HepG2 (cell line): ENCODE measurements around the gene KRT13. TPM values are rescaled to one million over a fixed set of nuclear protein-coding genes. Genes with fewer than 3 reads are reported as not detected.

Source experiments
- ATAC-seq: fragments of 200-7000 bp; cut with Tn5 transposase; 3 replicates; pipeline ENCODE4 v1.9.1; 2020; ENCODE audit warnings: mild to moderate bottlenecking, moderate library complexity
- BruUV-seq: library from RNA; stranded (reverse); fragments of 400-500 nt; replicated peaks from 2 replicates; lab custom pipeline; 2021; lab: Mats Ljungman, UMichigan
- CTCF ChIA-PET: fragments of 300-600 bp; formaldehyde crosslinking; extraction: SDS; loops from one replicate; lab custom pipeline; 2021; ENCODE audit warnings: low total read pairs, inconsistent platforms, low intra/inter-chr PET ratio; lab: Yijun Ruan, JAX
- POLR2A ChIA-PET: fragments of 350-600 bp; sonication (Branson Sonifier 250); formaldehyde crosslinking; loops from one replicate; lab custom pipeline; 2020; ENCODE audit warnings: antibody characterized with exemption, inconsistent platforms; lab: Yijun Ruan, JAX
- DNase-seq: peaks from one replicate; pipeline ENCODE4 v3.0.0-alpha.2; 2015; ENCODE audit warnings: low spot score
- FAIRE-seq: peaks from 3 replicates; lab custom pipeline; 2011; peaks lifted over from hg19 to GRCh38; lab: Jason Lieb, UNC
- H2AFZ ChIP-seq: one replicate; pipeline ENCODE4 v1.6.1; 2011; ENCODE audit warnings: low read length, inconsistent platforms
- H3K27ac ChIP-seq: fragments of 300-600 bp; 3 replicates; pipeline ENCODE4 v1.8.0; 2011; ENCODE audit warnings: mixed run types, mild to moderate bottlenecking, mixed read lengths, low read length, inconsistent platforms; ENCODE audit not compliant: insufficient read depth; ENCODE audit errors: extremely low read length
- H3K27me3 ChIP-seq, 2 experiments: fragments of 200-600 bp in 1 of 2; 2 replicates in 1 of 2; 3 replicates in 1 of 2; pipeline versions ENCODE4 v1.6.0 to v1.8.0; 2011; ENCODE audit warnings: low read length in 2 of 2, mild to moderate bottlenecking in 2 of 2, moderate library complexity in 2 of 2, inconsistent platforms in 1 of 2; ENCODE audit not compliant: insufficient read depth in 2 of 2, control insufficient read depth in 1 of 2
- H3K36me3 ChIP-seq, 2 experiments: fragments of 200-600 bp in 1 of 2; replicated peaks in 1 of 2; 2 replicates in 1 of 2; 3 replicates in 1 of 2; pipeline versions ENCODE4 v1.5.1 to v1.8.0; 2011; ENCODE audit warnings: low read length in 2 of 2, inconsistent platforms in 1 of 2; ENCODE audit not compliant: insufficient read depth in 2 of 2, control insufficient read depth in 1 of 2
- H3K4me1 ChIP-seq: 2 replicates; pipeline ENCODE4 v1.5.1; 2012; ENCODE audit warnings: low read length, inconsistent platforms; ENCODE audit not compliant: insufficient read depth
- H3K4me2 ChIP-seq: 2 replicates; pipeline ENCODE4 v1.6.0; 2011; ENCODE audit warnings: low read depth, low read length, inconsistent platforms
- H3K4me3 ChIP-seq, 3 experiments: fragments of 200-600 bp in 1 of 3; sonication (generic), shearing (Covaris generic) in 1 of 3; replicated peaks in 1 of 3; 2 replicates each; pipeline ENCODE4 v1.5.1; 2011 to 2016; ENCODE audit warnings: low read length in 3 of 3, inconsistent platforms in 2 of 3, low read depth in 2 of 3, mild to moderate bottlenecking in 2 of 3, control low read depth in 1 of 3, mixed read lengths in 1 of 3; ENCODE audit not compliant: insufficient read depth in 1 of 3
- H3K79me2 ChIP-seq: one replicate; pipeline ENCODE4 v1.6.1; 2011; ENCODE audit warnings: low read length, inconsistent platforms; ENCODE audit not compliant: insufficient read depth
- H3K9ac ChIP-seq: 2 replicates; pipeline ENCODE4 v1.6.0; 2011; ENCODE audit warnings: mild to moderate bottlenecking, low read depth, low read length, inconsistent platforms; ENCODE audit not compliant: insufficient read depth
- H3K9me3 ChIP-seq: 2 replicates; pipeline ENCODE4 v1.5.1; 2012; ENCODE audit warnings: mild to moderate bottlenecking, low read length
- H4K20me1 ChIP-seq: 2 replicates; pipeline ENCODE4 v1.6.0; 2011; ENCODE audit warnings: inconsistent platforms, mild to moderate bottlenecking, low read length, moderate library complexity; ENCODE audit not compliant: insufficient read depth
- DR1 ChIP-seq: sonication (generic); formaldehyde crosslinking; IDR thresholded peaks from 2 replicates; pipeline ENCODE4 v1.8.0; 2021; ENCODE audit warnings: mild to moderate bottlenecking, missing genetic modification reagents, inconsistent platforms
- E2F5 ChIP-seq: sonication (generic); formaldehyde crosslinking; conservative IDR thresholded peaks from 2 replicates; pipeline ENCODE4 v1.4.0; 2020; ENCODE audit warnings: missing genetic modification reagents
- FOXK1 ChIP-seq: sonication (generic); formaldehyde crosslinking; IDR thresholded peaks from 2 replicates; pipeline ENCODE4 v1.4.0; 2020; ENCODE audit warnings: low read depth, missing genetic modification reagents, borderline replicate concordance
- HNF1A ChIP-seq, 2 experiments: sonication (generic) in 1 of 2; formaldehyde crosslinking in 1 of 2; IDR thresholded peaks; 2 replicates each; pipeline versions ENCODE4 v1.4.0 to v1.6.1; 2016 to 2020; ENCODE audit warnings: borderline replicate concordance in 1 of 2, low read depth in 1 of 2, mild to moderate bottlenecking in 1 of 2, missing genetic modification reagents in 1 of 2
- HNRNPH1 ChIP-seq: fragments of 200-400 bp; formaldehyde crosslinking; optimal IDR thresholded peaks from 2 replicates; pipeline ENCODE3; 2017; ENCODE audit warnings: mild to moderate bottlenecking, low read depth, low read length
- KMT2B ChIP-seq: IDR thresholded peaks from 2 replicates; pipeline ENCODE4 v1.6.1; 2016; ENCODE audit warnings: missing genetic modification reagents, missing compliant biosample characterization
- MBD4 ChIP-seq: IDR thresholded peaks from 2 replicates; pipeline ENCODE4 v1.6.1; 2012; ENCODE audit warnings: low read length, inconsistent platforms, borderline replicate concordance
- PAWR ChIP-seq: sonication (generic); formaldehyde crosslinking; IDR thresholded peaks from 2 replicates; pipeline ENCODE4 v1.4.0; 2020; ENCODE audit warnings: missing genetic modification reagents, mild to moderate bottlenecking, borderline replicate concordance
- POGZ ChIP-seq: sonication (generic); formaldehyde crosslinking; IDR thresholded peaks from 2 replicates; pipeline ENCODE4 v1.4.0; 2020; ENCODE audit warnings: mild to moderate bottlenecking, missing genetic modification reagents
- RFX3 ChIP-seq: IDR thresholded peaks from 2 replicates; pipeline ENCODE4 v1.6.1; 2016; ENCODE audit warnings: missing biosample characterization, missing genetic modification reagents
- SP5 ChIP-seq: IDR thresholded peaks from 2 replicates; pipeline ENCODE4 v1.6.1; 2016; ENCODE audit warnings: low read depth, borderline replicate concordance
- ZBTB3 ChIP-seq: sonication (generic); formaldehyde crosslinking; IDR thresholded peaks from 2 replicates; pipeline ENCODE4 v1.4.0; 2020; ENCODE audit warnings: low read depth, mild to moderate bottlenecking, moderate library complexity, missing genetic modification reagents, borderline replicate concordance
- ZFP36L1 ChIP-seq: sonication (generic); formaldehyde crosslinking; IDR thresholded peaks from 2 replicates; pipeline ENCODE4 v1.8.0; 2022; ENCODE audit warnings: mild to moderate bottlenecking, missing genetic modification reagents, moderate library complexity
- ZFY ChIP-seq: sonication (generic); formaldehyde crosslinking; IDR thresholded peaks from 2 replicates; pipeline ENCODE4 v1.4.0; 2020; ENCODE audit warnings: missing genetic modification reagents
- ZNF572 ChIP-seq: sonication (generic); formaldehyde crosslinking; IDR thresholded peaks from 2 replicates; pipeline ENCODE4 v1.5.1; 2020; ENCODE audit warnings: mild to moderate bottlenecking, missing genetic modification reagents
- WGBS: methylation state at CpG from one replicate; pipeline ENCODE4 v1.1.6; 2017; ENCODE audit warnings: low lambda C conversion rate; 5-methylcytosine and 5-hydroxymethylcytosine counted together
- in situ Hi-C: cut with HindIII; loops from 2 replicates; pipeline ENCODE4 v1.10.0; 2017; ENCODE audit warnings: low pct_unique_long_range_greater_than_20kb; ENCODE audit not compliant: extremely low pct_ligation_motif_present
- intact Hi-C: fragments of 100-400 bp; cut with micrococcal nuclease; formaldehyde crosslinking; loops from one replicate; pipeline ENCODE4 v1.10.0; 2022; ENCODE audit not compliant: unreplicated experiment
- polyA plus RNA-seq, 8 experiments: library from polyadenylated mRNA; depleted of rRNA in 3 of 8; stranded (reverse) in 7 of 8; unstranded in 1 of 8; fragments of >200 nt; fragmentation: Illumina TruSeq in 4 of 8; extraction: Trizol in 4 of 8; gene quantifications; 2 replicates each; pipeline versions ENCODE4 v1.2.1 to v1.2.3, GENCODE V29; 2011 to 2016; ENCODE audit warnings: low read depth in 4 of 8, missing spikeins in 1 of 8, mixed read lengths in 1 of 8; ENCODE audit not compliant: insufficient read depth in 1 of 8
- total RNA-seq, 5 experiments: library from RNA; depleted of rRNA; stranded (reverse); fragments of >200 nt; fragmentation: Illumina TruSeq; extraction: Trizol; gene quantifications; 2 replicates each; pipeline ENCODE4 v1.2.3, GENCODE V29; 2016; ENCODE audit warnings: low read depth in 1 of 5

The KRT13 gene
- total and polyA plus RNA-seq, 2 of the 13 experiments (the other 11 are each of a cell fraction or from before 2014, with no cell fraction given): not detected

- H3K79me2 ChIP-seq: no peaks in the 10 kb centered on the region
- DNase-seq: no peak
- intact Hi-C loops: no loop called here
- no peaks in the 10 kb centered on the region for H4K20me1 ChIP-seq
- H3K27me3 ChIP-seq: peaks cover 1 to 41% of the 10 kb centered on the region in 2 experiments; a peak in 4 of 5 replicates
- H3K4me1 ChIP-seq: no peaks in the 10 kb centered on the region
- CTCF ChIA-PET: interaction anchor here (0.9 to 3.9 kb wide), 7 partner anchors 11 to 181 kb away, joined by 3 to 39 read pairs (median 5); no protein-coding TSS in a partner anchor
- no peaks in the 10 kb centered on the region for H3K9me3 ChIP-seq
- no TSS peak for BruUV-seq
- WGBS: 53% methylated on average over 13 of the region's 13 CpGs
- H3K9ac ChIP-seq: no peak overlapping the region
- H3K4me2 ChIP-seq: no peak overlapping the region
- H3K27ac ChIP-seq: no peak overlapping the region
- in situ Hi-C loops: loop anchor here (5.0 kb wide), 1 partner anchor 61 kb away; no protein-coding TSS in a partner anchor
- no peak overlapping the region for H2AFZ ChIP-seq
- TF ChIP-seq FOXK1 (CRISPR knock-in tag): no peak
- TF ChIP-seq SP5 (CRISPR knock-in tag): no peak
- TF ChIP-seq ZNF572 (CRISPR knock-in tag): no peak
- no peak for TF ChIP-seq KMT2B (CRISPR knock-in tag)
- no peak for TF ChIP-seq ZFY (CRISPR knock-in tag)
- no peak for TF ChIP-seq E2F5 (CRISPR knock-in tag)
- no peak for TF ChIP-seq POGZ (CRISPR knock-in tag)
- no peak for TF ChIP-seq DR1 (CRISPR knock-in tag)
- no peak for TF ChIP-seq HNF1A (IDR thresholded peaks at IDR 0.05; ENCODE audit: low read depth)
- TF ChIP-seq HNF1A (CRISPR knock-in tag; IDR thresholded peaks at IDR 0.05; ENCODE audit: borderline replicate concordance): no peak
- no peak for TF ChIP-seq RFX3 (CRISPR knock-in tag)
- no peak for TF ChIP-seq MBD4
- TF ChIP-seq HNRNPH1: no peak
- TF ChIP-seq PAWR (CRISPR knock-in tag): no peak
- TF ChIP-seq ZFP36L1 (CRISPR knock-in tag): no peak
- no peak for TF ChIP-seq ZBTB3 (CRISPR knock-in tag)
- TF ChIP-seq, all 625 proteins: peak for 0
- H3K4me3 ChIP-seq: no peak overlapping the region
- ATAC-seq (no peak), FAIRE-seq (no peak)
- POLR2A ChIA-PET: no interaction called here
- H3K36me3 ChIP-seq: no peaks in the 10 kb centered on the region
These were observed 19.1 kb downstream of the KRT13 start for GRCh38 chr17:41486316-41486715.
